Esophagus muscularis mucosa (tissue), 3 donors: Measurements from ENCODE around the gene USP35.

Experiments used
- POLR2A ChIP-seq: fragments of 450-650 bp; IDR thresholded peaks from one replicate; pipeline ENCODE4 v1.6.1; 2017; ENCODE audit warnings: antibody characterized with exemption, moderate library complexity, mild to moderate bottlenecking, low read depth
- POLR2AphosphoS5 ChIP-seq, 2 donors: sonication (generic); formaldehyde crosslinking; IDR thresholded peaks; one replicate each; pipeline ENCODE4 v1.6.1; 2017; ENCODE audit warnings: antibody characterized with exemption in 2 of 2
- TF ChIP-seq, protein P1 (sequence below), 3 experiments: fragments of 200-600 bp in 2 of 3; fragments of 450-650 bp in 1 of 3; sonication (generic) in 2 of 3; IDR thresholded peaks; one replicate each; pipeline ENCODE4 v1.5.1; 2017 to 2019; ENCODE audit warnings: antibody characterized with exemption in 3 of 3, mild to moderate bottlenecking in 2 of 3, moderate library complexity in 1 of 3

DNA sequence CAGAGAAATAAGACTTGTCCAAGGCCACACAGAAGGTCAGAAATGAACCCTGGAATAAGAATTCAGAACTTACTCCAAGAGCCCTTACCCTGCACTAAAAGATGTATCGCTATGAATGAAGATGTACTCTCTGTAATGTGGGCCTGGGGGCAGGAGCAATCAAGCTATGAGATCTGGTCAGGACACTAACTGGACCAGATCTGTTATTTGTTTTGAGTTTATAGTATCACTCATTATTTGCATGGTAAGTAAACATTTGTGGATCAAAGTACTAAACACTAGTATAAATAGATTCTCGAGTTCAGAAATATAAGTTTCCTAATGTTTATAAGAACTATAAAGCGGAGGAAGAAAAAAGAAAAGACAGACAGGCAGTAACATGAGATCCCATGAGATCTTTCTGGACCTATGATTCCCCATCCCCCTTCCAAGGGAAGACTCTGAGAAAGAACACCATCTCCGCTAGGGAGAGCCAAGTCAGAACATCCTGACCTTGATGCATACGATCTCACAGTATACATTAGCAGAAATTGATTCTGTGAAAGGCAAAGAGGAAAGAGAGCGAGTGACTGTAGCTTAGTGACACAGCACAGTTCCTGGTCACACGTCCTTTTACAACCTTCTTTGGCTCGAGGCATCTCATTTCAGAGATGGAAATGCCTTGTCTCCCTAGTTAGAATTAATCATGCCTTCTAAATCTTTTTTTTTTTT, 71.2 kb downstream of the USP35 start:
- TF ChIP-seq, protein P1, sequence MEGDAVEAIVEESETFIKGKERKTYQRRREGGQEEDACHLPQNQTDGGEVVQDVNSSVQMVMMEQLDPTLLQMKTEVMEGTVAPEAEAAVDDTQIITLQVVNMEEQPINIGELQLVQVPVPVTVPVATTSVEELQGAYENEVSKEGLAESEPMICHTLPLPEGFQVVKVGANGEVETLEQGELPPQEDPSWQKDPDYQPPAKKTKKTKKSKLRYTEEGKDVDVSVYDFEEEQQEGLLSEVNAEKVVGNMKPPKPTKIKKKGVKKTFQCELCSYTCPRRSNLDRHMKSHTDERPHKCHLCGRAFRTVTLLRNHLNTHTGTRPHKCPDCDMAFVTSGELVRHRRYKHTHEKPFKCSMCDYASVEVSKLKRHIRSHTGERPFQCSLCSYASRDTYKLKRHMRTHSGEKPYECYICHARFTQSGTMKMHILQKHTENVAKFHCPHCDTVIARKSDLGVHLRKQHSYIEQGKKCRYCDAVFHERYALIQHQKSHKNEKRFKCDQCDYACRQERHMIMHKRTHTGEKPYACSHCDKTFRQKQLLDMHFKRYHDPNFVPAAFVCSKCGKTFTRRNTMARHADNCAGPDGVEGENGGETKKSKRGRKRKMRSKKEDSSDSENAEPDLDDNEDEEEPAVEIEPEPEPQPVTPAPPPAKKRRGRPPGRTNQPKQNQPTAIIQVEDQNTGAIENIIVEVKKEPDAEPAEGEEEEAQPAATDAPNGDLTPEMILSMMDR (IDR thresholded peaks at IDR 0.05): no peak
- TF ChIP-seq POLR2A: no peak
- no peak for TF ChIP-seq POLR2AphosphoS5 (IDR thresholded peaks at IDR 0.05)
